ENCODE data around the gene ACOT12. TPM values are rescaled to one million over a fixed set of nuclear protein-coding genes. Genes with fewer than 3 reads are reported as not detected.
"Not testable (repeated sequence)": the region's sequence is repeated elsewhere in the genome, so short reads cannot be mapped to it uniquely, and the experiment has no call there.

ACOT12 gene
- total RNA-seq, 4 donors from 2014 or later: 1.7 TPM; not detected in 3

DNA sequence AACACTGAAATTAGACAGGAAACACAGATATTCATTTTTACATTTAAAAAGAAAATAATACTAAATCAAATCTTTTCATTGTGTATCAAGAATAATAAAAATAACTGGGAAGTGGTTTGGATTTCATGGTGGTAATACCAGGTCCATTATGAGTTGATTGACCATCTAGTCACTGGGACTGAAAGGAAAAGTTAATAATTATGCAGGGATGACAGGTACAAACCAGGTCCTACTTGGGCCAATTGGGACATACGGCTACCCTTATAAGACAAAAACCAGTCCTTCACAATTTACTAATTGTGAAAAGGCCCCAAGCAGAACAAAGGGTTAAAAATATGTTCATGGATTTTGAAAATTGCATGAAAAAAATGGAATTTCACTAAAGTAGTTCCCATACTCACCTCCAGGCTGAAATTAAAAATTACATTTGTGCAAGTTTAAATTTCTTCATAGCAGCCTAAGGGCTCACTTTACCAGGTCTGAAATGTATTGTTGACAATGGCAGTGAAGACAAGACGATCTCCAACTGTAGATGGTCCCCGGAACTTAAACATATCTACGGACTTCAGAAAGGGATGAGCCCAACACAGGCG is 48.4 kb downstream of the ACOT12 start:
- no peak overlapping the region for H3K27ac ChIP-seq
- no peak for TF ChIP-seq EP300 (IDR thresholded peaks at IDR 0.05)
- H3K27me3 ChIP-seq: no peaks in the 10 kb centered on the region
- WGBS, 2 donors: 88 to 93% methylated on average over 5 of the region's 5 CpGs
- H3K9me3 ChIP-seq: no peaks in the 10 kb centered on the region
- no peak for DNase-seq (ENCODE audit: low spot score in 2 of 2)
- no peaks in the 10 kb centered on the region for H3K36me3 ChIP-seq
- no peaks in the 10 kb centered on the region for H3K4me1 ChIP-seq
- H3K4me3 ChIP-seq: no peak overlapping the region

GRCh38 chr5:81344736-81345135 is 49.2 kb downstream of the ACOT12 start:
- Histone ChIP-seq H3K4me3 (no peak overlapping the region), H3K36me3 (no peaks in the 10 kb centered on the region), H3K4me1 (no peaks in the 10 kb centered on the region), H3K27ac (no peak overlapping the region), H3K27me3 (no peaks in the 10 kb centered on the region), H3K9me3 (no peaks in the 10 kb centered on the region)
- no peak for DNase-seq (ENCODE audit: low spot score in 2 of 2)
- no peak for TF ChIP-seq CTCF (IDR thresholded peaks at IDR 0.05)
- no peak for TF ChIP-seq EP300 (IDR thresholded peaks at IDR 0.05)
- no peak for TF ChIP-seq POLR2A (IDR thresholded peaks at IDR 0.05)
- WGBS, 2 donors: 88 to 94% methylated on average over 13 of the region's 13 CpGs

DNA sequence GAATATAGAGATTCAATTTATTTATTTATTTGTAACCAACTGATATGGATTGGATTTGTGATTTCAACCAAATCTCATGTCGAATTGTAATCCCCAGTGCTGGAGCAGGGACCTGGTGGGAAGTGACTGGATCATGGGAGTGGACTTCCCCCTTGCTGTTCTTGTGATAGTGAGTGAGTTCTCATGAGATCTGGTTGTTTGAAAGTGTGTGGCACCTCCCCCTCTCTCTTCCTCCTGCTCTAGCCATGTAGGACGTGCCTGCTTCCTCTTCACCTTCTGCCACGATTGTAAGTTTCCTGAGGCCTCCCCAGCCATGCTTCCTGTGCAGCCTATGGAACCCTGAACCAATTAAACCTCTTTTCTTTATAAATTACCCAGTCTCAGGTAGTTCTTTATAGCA is 55.7 kb downstream of the ACOT12 start:
- DNase-seq (ENCODE audit: low spot score in 2 of 2); H3K27ac ChIP-seq; H3K9me3 ChIP-seq; H3K36me3 ChIP-seq; H3K27me3 ChIP-seq; H3K4me1 ChIP-seq; H3K4me3 ChIP-seq: not testable (repeated sequence)
- WGBS, 2 donors: 71 to 80% methylated on average over 3 of the region's 3 CpGs

DNA sequence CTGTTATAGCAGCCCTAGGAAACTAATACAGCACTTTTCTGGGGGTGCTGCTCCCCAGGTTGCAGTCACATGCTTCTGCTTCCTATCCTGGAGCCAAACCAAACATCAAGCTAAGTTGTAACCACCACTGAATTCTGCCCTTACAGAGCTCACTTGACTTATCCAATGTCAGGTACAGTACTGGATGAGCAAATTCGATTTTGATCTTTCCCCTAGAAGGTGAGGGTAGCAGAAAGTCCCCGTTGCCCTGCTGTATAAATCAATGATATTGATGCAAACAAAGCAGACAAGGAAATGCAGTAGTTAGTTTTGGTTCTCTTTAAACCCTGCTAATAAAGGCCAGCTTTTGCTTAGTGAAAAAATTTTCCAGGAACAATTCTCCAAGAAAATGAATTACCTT is 56.1 kb downstream of the ACOT12 start:
- no peak for DNase-seq (ENCODE audit: low spot score in 2 of 2)
- 86 to 87% methylated on average over 2 of the region's 2 CpGs for WGBS, 2 donors
- Histone ChIP-seq H3K27ac (no peak overlapping the region), H3K4me1 (no peaks in the 10 kb centered on the region), H3K4me3 (no peak overlapping the region), H3K36me3 (no peaks in the 10 kb centered on the region), H3K9me3 (no peaks in the 10 kb centered on the region), H3K27me3 (no peaks in the 10 kb centered on the region)
- TF ChIP-seq EP300 (IDR thresholded peaks at IDR 0.05) (no peak), CTCF (IDR thresholded peaks at IDR 0.05) (no peak), POLR2A (IDR thresholded peaks at IDR 0.05) (no peak)

- TF ChIP-seq CTCF (IDR thresholded peaks at IDR 0.05) (no peak), EP300 (IDR thresholded peaks at IDR 0.05) (no peak), POLR2A (IDR thresholded peaks at IDR 0.05) (no peak)
- WGBS, 2 donors: 42 to 50% methylated on average over 1 of the region's 1 CpG
- DNase-seq (ENCODE audit: low spot score in 2 of 2): no peak
- Histone ChIP-seq H3K27ac (no peak overlapping the region), H3K27me3 (no peaks in the 10 kb centered on the region), H3K4me3 (no peak overlapping the region), H3K4me1 (no peaks in the 10 kb centered on the region), H3K9me3 (no peaks in the 10 kb centered on the region), H3K36me3 (no peaks in the 10 kb centered on the region)
Observed at GRCh38 chr5:81336556-81336955, 57.4 kb downstream of the ACOT12 start.

- Histone ChIP-seq H3K4me1 (no peaks in the 10 kb centered on the region), H3K27me3 (no peaks in the 10 kb centered on the region)
- DNase-seq (ENCODE audit: low spot score in 2 of 2): no peak
Observed at GRCh38 chr5:81335946-81336345, 58.0 kb downstream of the ACOT12 start.

More at GRCh38 chr5:81335946-81336345, 58.0 kb downstream of the ACOT12 start:
- H3K9me3 ChIP-seq: no peaks in the 10 kb centered on the region
- no peaks in the 10 kb centered on the region for H3K36me3 ChIP-seq
- 73 to 77% methylated on average over 2 of the region's 2 CpGs for WGBS, 2 donors
- no peak overlapping the region for H3K4me3 ChIP-seq
- H3K27ac ChIP-seq: no peak overlapping the region
- no peak for TF ChIP-seq POLR2A (IDR thresholded peaks at IDR 0.05)
- TF ChIP-seq EP300 (IDR thresholded peaks at IDR 0.05): no peak
- no peak for TF ChIP-seq CTCF (IDR thresholded peaks at IDR 0.05)
